HG02973 (cell line): ENCODE data around the gene GNB1L.

Experiments
- ATAC-seq: cut with Tn5 transposase; IDR thresholded peaks from one replicate; pipeline ENCODE4 v1.9.1; 2021; ENCODE audit warnings: moderate library complexity; ENCODE audit not compliant: unreplicated experiment

The GNB1L gene

GRCh38 chr22:19865141-19865829 lies 10.6 kb upstream of the GNB1L start:
- ATAC-seq, result no peak

- ATAC-seq, result no peak
These were observed 9.9 kb upstream of the GNB1L start for GRCh38 chr22:19864538-19865106.

DNA sequence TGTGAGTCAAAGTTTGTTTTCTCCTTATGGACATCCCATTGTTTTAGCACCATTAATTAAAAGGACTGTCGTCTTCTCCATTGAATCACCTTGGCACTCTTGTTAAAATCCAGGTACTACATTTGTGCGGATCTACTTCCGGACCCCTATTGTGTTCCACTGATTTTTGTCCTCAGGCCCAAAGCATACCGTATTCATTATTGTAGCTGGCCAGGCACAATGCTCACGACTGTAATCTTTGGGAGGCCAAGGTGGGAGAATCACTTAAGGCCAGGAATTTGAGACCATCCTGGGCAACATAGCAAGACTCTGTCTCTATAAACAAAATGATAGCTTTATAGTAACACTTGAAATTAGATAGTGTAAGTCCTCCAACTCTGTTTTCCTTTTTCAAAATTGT lies 8.9 kb upstream of the GNB1L start:
- no peak for ATAC-seq

DNA sequence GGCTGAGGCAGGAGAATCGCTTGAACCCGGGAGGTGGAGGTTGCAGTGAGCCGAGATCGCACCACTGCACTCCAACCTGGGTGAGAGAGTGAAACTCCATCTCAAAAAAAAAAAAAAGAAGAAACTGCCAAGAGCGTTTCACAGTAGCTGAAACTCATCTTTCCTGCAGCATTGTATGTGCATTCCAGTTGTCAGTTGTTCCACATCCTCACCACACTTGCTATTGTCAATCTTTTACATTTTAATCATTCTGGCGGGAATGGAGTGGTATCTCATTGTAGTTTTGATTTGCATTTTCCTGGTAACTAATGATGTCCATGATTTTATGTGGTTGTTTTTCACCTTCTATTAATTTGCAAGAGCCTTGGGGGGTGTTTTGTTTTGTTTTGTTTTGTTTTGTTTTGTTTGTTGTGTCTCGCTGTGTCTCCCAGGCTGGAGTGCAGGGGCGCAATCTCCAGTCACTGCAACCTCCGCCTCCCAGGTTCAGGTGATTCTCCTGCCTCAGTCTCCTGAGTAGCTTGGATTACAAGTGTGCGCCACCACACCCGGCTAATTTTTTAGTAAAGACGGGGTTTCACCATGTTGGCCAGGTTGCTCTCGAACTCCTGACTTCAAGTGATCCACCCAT lies 8.1 kb upstream of the GNB1L start:
- no peak for ATAC-seq

DNA sequence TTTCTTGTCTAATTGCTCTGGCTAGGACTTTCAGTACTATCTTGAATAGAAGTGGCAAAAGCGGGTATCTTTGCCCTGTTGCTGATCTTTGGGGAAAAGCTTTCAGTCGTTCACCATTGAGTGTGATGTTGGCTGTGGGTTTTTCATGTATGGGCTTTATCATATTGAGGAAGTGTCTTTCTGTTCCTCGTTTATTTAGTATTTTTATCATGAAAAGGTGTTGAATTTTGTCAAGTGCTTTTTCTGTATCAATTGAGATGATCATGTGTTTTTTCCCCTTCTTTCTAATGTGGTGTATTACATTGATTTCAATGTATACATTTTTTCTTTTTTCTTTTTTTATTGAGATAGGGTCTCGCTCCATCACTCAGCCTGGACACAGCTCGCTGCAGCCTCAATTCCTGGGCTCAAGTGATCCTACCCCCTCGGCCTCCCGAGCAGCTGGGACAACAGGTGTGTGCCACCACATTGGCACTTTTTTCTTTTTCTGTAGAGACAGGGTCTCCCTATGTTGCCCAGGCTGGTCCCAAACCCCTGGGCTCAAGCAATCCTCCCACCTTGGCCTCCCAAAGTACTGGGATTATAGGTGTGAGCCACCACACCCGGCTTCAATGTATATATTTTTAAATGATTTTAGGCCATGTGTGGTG lies 5.3 kb upstream of the GNB1L start:
- ATAC-seq, result no peak

DNA sequence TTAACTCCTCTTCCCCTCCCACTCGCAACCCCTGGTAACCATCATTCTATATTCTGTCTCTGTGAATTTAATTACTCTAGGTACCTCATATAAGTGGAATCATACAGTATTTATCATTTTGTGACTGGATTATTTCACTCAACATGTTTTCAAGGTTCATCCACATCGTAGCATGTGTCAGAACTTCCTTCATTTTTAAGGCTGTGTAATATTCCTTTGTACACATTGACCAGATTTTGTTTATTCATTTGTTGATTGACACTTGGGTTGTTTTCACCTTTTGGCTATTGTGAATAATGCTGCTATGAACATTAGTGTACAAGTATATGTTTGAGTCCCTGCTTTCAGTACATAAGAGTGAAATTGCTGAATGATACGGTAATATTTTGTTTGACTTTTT lies 2.7 kb upstream of the GNB1L start:
- no peak for ATAC-seq

GRCh38 chr22:19855504-19856409 lies 1.1 kb upstream of the GNB1L start:
- ATAC-seq, result peak; percentile 7

DNA sequence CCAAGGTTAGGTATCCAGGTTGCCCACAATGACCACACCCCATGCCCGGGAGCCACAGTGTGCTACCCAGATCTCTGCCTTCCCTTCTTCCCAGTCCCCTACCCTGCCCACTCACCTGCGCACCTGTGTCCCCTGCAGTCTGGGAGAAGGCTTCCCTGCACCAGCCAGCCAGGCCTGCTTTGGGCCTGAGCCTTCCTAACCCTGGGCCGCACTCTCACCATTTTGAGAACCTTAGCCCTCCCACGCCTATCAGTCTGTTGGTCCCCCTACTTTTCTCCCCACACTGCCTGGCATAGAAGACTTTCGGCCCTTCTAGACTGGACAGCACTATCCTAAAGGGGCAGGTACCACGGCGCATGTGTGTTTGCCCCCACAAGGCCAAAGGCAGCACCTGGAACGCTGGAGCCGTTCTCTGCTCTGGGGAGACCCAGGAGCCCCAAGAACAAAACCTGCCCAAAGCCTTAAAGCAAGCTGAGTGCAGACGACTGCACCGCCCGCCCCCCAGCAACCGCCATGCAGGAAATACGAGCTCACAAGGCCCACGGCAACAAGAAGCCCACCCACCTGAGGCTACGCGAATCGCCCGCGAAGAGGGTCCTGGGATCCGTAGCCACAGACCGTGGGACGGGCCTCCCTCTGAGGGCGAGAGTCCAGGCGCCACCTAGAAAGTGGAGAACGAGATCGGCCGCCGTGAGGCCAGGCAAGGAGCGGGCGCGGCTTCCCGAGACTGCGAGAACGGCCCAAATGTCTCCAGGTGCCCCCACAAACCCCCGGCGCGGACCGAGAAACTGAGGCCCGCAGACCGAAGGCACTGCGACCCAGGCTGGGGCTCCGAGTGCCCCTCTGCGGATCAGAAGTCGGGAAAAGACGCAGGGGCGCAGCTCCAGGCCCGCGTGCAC lies 546 bp downstream of the GNB1L start:
- peak; percentile 3 for ATAC-seq

DNA sequence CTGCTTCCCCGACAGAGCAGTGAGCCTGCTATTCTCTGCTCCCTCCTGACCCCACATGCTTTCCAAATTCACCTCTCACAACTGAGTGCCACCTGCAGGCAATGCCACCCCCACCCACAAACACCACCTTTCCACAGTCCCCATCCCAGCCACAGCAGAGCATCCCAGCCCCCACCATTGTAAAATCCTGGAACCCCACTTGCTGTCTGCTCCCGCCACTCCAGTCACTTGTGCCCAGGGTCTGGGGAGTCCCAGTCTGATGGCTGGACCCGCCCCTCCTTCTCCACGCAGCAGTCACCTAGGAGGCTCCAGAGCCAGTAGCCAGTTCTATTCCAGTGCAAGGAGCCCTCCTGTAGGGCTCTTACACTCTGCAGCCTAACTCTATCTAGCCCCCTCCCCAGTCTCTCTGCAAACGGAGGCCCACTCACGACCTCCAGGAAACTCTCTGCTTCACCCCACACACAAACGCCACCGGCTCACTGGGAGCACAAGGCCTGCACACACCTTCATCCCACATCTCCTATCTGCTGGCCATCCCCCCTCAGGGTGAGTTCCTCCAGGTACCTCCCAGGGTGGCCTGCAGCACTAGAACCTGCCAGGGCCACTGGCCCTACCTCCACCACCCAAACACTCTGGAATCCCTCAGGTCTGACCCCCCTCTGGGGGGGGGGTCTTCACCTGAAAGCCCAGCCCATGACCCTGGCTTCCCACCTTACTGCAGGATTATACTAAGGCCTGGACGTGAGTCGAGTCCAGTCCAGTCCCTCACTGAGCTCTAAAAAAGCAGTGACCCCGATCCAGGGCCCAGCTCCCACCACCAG lies 1.4 kb downstream of the GNB1L start:
- no peak for ATAC-seq

- no peak for ATAC-seq
These were observed 2.4 kb downstream of the GNB1L start for GRCh38 chr22:19852177-19852781.

DNA sequence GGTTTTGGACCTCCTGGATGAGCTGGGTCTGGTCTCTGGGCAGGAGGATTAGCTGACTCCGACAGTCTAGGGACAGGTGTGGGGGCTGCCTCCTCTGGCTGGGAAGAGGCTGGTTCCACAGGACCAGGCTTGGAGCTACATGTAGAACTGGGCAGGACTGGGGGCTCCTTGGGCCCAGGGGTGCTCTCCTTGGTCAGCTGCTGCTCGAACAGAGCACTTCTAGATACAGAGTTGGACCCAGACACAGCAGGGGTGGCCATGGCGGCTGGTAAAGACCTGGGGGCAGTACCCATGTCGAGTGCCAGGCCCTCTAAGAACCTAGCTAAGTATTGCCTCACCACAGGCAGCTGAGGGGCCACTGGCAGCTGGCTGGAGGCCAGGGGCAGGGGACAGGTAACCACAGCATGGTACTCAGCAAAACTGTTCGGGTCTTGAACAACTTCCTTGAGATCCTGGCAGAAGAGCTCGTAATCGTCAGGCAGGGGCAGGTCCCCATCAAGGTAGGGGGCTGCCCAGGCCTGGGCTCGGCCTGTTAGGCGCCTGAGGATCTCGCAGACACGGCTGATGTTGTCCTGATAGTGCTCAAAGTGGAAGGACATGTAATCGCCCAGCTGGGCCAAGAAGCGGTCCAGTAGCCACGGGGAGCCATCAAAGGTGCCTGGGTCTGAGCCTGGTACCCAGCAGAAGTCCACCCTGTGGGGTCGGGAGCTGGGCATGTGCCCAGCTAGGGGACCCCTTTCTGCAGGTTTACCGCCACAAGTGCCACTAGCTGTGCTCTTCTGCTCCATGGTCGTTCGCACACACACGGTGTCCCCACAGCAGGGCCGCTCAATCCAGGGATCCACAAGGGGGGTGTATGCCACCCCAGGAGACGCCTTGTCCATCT lies 3.1 kb downstream of the GNB1L start:
- no peak for ATAC-seq

DNA sequence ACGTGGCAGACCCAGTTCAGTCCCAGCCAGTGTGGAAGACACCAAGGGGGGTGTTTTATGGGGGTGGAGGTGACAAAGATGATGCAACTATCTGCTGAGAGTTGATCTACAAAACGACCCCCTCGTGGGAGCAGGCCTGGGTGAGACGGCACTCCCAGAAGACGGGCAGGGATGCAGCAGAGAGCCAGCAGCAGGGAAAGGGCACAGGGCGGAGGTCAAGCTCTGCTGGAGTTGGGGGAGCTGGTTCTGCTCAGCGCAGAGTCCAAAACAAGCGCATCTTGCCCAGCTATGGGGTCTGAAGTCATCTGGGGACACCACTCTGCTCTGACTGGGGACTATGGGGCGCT lies 3.9 kb downstream of the GNB1L start:
- ATAC-seq, result no peak

GRCh38 chr22:19849835-19850762 lies 4.6 kb downstream of the GNB1L start:
- ATAC-seq, result no peak

DNA sequence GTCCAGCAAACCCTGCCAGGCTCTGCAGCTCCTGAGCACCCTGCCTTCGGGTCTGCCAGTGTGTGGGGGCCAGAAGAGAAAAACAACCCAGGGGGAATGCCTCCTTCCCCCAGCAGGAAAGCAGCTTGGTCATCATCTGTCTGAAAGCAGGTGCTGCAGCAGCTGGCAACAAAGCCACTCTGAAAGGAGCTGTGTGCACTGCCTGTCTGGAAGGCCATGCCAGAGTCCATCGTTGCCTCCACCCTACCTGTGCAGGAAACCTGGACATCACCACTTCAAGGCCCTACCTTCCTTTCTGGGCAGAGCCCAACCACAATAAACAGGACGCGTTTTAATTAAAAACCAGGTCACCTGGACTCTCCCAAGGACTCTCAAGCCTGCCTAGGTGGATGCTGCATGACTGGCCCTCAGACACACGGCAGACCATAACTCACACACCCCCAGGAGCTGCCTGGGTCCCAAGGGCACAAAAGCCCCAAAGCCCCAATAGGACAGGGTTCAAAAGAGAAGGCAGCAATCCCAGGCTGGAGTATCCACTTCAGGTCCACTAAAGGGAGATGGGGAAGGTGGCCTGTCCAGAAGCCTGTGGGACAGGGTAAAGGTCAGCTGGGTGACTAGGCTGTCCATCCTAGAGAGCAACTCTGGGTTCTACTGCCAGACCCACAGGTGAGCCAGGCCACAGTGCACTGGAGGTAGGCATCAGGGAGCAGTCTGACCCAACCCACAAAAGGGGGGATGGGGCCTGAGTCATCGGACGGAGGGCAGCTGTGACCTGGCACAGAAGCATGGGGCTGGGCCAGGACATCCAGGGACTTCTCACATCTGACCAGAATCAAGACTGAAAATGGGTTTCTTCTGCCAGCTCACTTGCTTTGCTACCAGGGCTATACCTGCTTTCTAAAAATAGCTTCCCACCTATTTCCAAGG lies 6.1 kb downstream of the GNB1L start:
- ATAC-seq, result no peak

- no peak for ATAC-seq
These were observed 7.4 kb downstream of the GNB1L start for GRCh38 chr22:19847345-19847632.
